HG03378 (cell line): ENCODE data around the gene UBA1.

Source experiments
- ATAC-seq: cut with Tn5 transposase; IDR thresholded peaks from one replicate; pipeline ENCODE4 v1.9.1; 2021; ENCODE audit warnings: mild to moderate bottlenecking, moderate library complexity; ENCODE audit not compliant: unreplicated experiment

UBA1 gene

GRCh38 chrX:47193475-47194193, at the start of gene UBA1:
Gene UBA1, plus strand, starts transcription at chrX:47193829. Its CDS starts 4,974 bp downstream, at chrX:47198803.
- peak; percentile 79 for ATAC-seq

GRCh38 chrX:47143894-47144625, 49.6 kb upstream of the UBA1 start:
- ATAC-seq, result peak; percentile 7

- ATAC-seq, result peak; percentile 69
Measured at GRCh38 chrX:47144626-47145394, 48.8 kb upstream of the UBA1 start, which contains the start of the genes NDUFB11 and RBM10. Gene NDUFB11, minus strand, starts transcription at chrX:47144702. Its CDS starts 23 bp downstream, at chrX:47144679. Gene RBM10, plus strand, starts transcription at chrX:47145221. Its CDS starts 2,261 bp downstream, at chrX:47147482.

- ATAC-seq, result no peak
Measured at GRCh38 chrX:47145395-47146120, 48.1 kb upstream of the UBA1 start.

GRCh38 chrX:47146121-47146935, 47.3 kb upstream of the UBA1 start:
- no peak for ATAC-seq

GRCh38 chrX:47146936-47147859, 46.4 kb upstream of the UBA1 start:
- no peak for ATAC-seq

- ATAC-seq, result no peak
Measured at GRCh38 chrX:47148946-47149345, 44.7 kb upstream of the UBA1 start.

GRCh38 chrX:47151435-47151834, 42.2 kb upstream of the UBA1 start:
- ATAC-seq, result no peak

- ATAC-seq, result no peak
Measured at GRCh38 chrX:47156611-47157520, 36.8 kb upstream of the UBA1 start.

GRCh38 chrX:47158131-47158530, 35.5 kb upstream of the UBA1 start:
- no peak for ATAC-seq

GRCh38 chrX:47158781-47159180, 34.8 kb upstream of the UBA1 start:
- ATAC-seq, result no peak

- no peak for ATAC-seq
Measured at GRCh38 chrX:47160781-47161180, 32.8 kb upstream of the UBA1 start.

GRCh38 chrX:47162927-47163583, 30.6 kb upstream of the UBA1 start:
- no peak for ATAC-seq

GRCh38 chrX:47164420-47164819, 29.2 kb upstream of the UBA1 start:
- ATAC-seq, result no peak

GRCh38 chrX:47166126-47166525, 27.5 kb upstream of the UBA1 start:
- no peak for ATAC-seq

- no peak for ATAC-seq
Measured at GRCh38 chrX:47168495-47169073, 25.0 kb upstream of the UBA1 start.

- no peak for ATAC-seq
Measured at GRCh38 chrX:47169273-47169672, 24.4 kb upstream of the UBA1 start.
